DND-41 (cell line): ENCODE measurements around the gene TJP3.

Experiments used
- EZH2 ChIP-seq: IDR thresholded peaks from 3 replicates; pipeline ENCODE4 v1.6.1; 2012; ENCODE audit warnings: borderline replicate concordance, low read depth, mild to moderate bottlenecking, moderate library complexity, low read length, inconsistent platforms; ENCODE audit not compliant: severe bottlenecking
- TF ChIP-seq, protein P1 (sequence below): IDR thresholded peaks from 2 replicates; pipeline ENCODE4 v1.5.1; 2012; ENCODE audit warnings: borderline replicate concordance, low read length, moderate library complexity, mild to moderate bottlenecking; ENCODE audit not compliant: poor library complexity, severe bottlenecking; ENCODE audit errors: extremely low read depth

- TF ChIP-seq, protein P1, sequence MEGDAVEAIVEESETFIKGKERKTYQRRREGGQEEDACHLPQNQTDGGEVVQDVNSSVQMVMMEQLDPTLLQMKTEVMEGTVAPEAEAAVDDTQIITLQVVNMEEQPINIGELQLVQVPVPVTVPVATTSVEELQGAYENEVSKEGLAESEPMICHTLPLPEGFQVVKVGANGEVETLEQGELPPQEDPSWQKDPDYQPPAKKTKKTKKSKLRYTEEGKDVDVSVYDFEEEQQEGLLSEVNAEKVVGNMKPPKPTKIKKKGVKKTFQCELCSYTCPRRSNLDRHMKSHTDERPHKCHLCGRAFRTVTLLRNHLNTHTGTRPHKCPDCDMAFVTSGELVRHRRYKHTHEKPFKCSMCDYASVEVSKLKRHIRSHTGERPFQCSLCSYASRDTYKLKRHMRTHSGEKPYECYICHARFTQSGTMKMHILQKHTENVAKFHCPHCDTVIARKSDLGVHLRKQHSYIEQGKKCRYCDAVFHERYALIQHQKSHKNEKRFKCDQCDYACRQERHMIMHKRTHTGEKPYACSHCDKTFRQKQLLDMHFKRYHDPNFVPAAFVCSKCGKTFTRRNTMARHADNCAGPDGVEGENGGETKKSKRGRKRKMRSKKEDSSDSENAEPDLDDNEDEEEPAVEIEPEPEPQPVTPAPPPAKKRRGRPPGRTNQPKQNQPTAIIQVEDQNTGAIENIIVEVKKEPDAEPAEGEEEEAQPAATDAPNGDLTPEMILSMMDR = no peak
- no peak for TF ChIP-seq EZH2
Observed at GRCh38 chr19:3773814-3774515, 65.8 kb downstream of the TJP3 start.
